Activated CD8-positive, alpha-beta memory T cell treated with anti-CD3 and anti-CD28 coated beads, Interleukin-2, amount 50 U/mL, for 24 hours (primary cell): ENCODE data around the gene FGF6.
"Not testable (repeated sequence)": the region's sequence is repeated elsewhere in the genome, so short reads cannot be mapped to it uniquely, and the experiment has no call there.

ENCODE experiments used
- DNase-seq: peaks from one replicate; pipeline ENCODE4 v3.0.0-alpha.2; 2020; ENCODE audit errors: extremely low read depth

FGF6 gene

DNA sequence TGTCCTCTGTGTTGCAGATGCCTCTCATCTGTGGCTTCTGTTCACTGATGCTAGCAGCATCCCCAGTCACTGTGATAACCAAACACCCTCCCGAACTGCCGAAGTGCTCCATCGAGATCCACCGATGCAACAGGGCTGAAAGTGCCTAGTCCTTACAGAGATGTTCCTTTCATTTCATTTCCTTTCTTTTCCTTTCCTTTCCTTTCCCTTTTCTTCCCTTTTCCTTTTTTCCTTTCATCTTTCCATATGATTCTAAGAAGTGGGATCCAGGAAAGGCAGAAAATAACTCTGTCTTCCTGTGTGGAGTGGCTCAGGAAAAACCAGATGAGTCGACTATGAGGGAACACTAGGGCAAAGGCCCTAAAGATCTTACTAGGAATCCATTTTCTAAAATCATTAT lies 26.7 kb downstream of the FGF6 start:
- DNase-seq = no peak

DNA sequence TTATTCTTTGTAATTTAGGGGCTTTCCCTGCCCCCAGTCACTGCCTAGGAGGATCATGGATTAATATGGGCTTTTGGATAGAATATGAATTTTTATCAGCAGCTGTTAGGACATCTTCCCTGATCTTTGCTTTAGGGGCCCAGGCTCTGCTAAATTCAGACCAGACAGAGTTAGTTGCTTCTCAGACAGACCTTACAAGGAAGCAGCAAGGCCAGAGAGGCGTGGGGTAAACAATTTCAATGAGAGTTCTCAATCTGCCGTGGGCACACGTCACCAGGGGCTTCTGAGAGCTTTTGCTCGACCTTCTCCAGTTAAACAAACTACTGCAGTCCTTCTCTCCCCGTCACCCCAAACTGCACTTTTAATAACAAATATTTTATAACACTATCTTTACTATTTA lies 27.7 kb downstream of the FGF6 start:
- DNase-seq = no peak

DNA sequence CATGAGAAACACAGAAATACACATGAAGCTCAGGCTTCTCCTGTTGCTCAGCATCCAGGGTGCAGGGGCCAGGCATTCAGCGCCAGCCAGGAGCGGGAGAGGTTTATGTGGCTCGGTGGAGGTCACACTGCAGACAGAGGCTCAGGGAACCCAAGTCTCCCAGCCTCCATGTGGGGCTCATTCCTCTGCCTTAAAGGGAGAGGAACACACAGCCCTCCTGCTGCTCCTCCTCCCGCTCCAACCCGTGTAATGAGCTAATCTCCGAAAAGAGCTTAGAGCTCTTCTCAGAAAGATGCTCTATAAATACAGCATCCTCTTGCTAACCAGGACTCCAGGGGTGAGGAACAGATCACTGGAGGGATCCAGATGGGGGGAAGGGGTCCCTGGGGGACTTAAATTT lies 28.2 kb downstream of the FGF6 start:
- no peak for DNase-seq

DNA sequence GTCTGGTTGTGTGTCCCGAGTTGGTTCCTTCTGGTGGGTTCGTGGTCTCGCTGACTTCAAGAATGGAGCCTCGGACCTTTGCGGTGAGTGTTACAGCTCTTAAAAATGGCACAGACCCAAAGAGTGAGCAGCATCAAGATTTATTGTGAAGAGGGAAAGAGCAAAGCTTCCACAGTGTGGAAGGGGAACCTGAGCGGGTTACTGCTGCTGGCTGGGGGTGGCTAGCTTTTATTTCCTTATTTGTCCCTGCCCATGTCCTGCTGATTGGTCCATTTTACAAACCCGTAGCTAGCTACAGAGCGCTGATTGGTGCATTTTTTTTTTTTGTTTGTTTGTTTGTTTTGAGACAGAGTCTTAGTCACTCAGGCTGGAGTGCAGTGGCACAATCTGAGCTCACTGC lies 29.3 kb downstream of the FGF6 start:
- DNase-seq = no peak

DNA sequence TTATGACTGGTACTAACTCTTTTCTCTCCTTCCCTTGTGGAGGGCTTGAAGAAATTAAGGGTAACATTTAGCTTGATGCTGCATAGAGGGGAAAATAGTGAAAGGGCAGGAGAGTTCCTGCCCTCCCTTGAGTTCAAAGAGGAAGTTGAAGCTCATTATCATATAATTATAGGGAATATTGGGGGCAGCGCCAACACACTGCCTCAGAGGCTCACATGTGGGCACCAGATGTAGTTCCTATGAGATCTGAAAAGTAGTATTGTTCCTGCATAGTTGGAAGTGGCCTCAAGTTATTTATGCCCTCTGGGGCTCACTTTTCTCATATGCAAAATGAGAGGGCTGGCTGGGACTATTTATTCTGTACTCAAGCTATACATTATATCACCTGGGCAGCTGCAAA lies 33.1 kb downstream of the FGF6 start:
- DNase-seq = no peak

DNA sequence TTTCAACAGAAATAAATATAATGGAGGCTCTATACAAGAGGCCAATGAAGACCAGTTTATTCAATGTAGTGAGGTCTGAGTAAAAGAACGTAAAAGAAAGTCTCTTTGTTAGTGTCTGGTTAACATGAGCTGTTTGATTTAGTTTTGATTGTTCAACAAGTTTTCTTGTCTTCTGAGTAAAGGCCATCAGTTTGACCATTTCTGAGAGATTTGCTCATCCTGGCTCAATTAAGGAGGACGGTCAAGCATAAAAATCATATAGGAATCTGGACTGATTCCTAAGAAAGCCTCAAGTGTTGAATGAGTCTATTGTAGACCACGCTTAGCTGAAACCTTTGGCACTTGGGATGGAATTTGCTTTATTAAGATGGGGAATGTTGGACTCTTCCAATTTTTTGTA lies 33.6 kb downstream of the FGF6 start:
- DNase-seq = no peak

DNA sequence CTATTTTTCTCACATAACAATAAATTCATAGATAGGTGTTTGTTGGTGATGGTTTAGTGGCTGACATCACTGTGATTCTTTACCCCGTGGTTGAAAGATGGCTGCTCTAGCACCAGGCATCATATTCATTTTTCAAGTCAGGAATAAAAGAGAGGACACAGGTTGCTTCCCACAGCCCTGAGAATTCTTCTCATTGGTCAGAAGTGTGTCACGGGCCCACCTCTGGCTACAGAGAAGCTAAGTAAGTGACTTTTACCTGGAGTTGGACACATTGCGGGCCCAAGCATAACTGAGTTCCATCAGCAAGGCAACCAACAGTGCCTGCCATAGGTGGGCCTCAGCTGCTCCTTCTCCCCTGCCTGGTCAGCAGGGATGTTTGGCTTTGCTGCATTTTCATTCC lies 38.5 kb downstream of the FGF6 start:
- DNase-seq = no peak

DNA sequence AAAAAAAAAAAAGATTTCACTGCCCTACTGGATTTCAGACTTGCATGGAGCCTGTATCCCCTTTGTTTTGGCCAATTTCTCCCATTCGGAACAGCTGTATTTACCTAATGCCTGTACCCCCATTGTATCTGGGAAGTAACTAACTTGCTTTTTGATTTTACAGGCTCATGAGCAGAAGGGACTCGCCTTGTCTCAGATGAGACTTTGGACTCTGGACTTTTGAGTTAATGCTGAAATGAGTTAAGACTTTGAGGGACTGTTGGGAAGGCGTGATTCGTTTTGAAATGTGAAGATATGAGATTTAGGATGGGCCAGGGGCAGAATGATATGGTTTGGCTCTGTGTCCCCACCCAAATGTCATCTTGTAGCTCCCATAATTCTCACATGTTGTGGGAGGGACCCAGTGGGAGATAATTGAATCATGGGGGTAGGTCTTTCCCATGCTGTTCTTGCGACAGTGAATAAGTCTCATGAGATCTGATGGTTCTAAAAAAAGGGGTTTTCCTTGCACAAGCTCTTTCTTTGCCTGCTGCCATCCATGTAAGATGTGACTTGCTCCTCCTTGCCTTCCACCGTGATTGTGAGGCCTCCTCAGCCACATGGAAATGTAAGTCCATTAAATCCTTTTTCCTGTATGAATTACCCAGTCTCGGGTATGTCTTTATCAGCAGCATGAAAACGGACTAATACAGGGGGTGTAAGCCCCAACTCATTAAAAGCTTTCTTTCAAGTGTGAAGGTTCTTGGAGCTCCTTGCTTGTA lies 40.6 kb downstream of the FGF6 start:
- DNase-seq = not testable (repeated sequence)

DNA sequence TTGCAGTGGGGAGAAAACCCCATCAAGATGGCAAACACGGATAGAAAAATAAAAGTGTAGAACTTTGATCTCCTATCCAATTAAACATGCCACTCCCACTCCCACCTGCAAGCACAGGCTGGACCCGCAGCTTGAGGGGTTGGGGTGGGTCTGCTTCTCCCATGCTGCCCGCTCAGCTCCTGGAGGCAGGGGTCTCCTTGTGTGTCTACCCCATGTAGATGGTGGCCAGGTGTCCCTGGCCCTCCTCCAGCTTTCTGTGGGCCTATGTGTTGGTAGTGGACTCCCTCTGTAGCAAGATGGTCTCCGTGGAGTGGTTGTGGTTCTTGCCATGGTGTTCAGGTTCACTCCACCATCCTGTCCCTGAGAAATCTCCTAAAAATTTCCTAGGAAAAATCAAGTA lies 42.6 kb downstream of the FGF6 start:
- DNase-seq = no peak

DNA sequence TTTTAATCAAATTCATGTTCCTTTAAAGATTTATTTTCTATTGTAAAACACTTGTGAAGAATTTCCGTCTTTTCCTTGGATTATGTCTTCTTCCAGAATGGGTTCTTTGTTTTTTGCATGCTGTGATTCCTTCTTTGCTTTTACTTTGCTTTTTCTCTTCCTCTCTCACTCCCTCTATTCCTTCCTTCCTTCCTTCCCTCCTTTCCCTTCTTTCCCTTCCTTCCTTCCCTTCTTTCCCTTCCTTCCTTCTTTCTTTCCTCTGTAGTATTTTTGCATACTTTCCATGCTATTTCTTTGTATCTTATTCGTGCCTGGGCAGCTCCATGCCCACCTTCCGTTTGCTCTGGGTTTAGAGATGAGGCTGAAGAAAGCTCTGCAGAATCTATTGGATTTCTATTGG lies 44.5 kb downstream of the FGF6 start:
- DNase-seq = no peak

DNA sequence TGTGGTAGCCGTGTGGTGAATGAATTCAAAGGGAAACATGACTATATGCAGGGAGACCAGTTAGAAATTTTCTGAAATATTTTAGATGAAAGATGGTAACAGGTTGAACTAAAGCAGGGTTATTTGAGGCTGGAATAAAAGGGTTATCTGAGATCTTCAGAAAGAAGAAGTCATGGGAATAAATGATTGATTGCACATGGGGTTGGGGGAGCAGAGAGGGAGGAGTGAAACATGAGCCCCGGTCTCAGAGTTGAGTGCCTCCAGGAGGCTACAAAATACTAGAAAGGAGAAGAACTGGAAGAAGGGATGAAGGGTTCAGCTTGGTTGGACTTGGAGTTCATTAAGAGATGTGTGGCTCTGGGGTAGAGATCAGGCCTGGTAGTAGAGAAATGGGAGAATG lies 49.8 kb downstream of the FGF6 start:
- DNase-seq = no peak

DNA sequence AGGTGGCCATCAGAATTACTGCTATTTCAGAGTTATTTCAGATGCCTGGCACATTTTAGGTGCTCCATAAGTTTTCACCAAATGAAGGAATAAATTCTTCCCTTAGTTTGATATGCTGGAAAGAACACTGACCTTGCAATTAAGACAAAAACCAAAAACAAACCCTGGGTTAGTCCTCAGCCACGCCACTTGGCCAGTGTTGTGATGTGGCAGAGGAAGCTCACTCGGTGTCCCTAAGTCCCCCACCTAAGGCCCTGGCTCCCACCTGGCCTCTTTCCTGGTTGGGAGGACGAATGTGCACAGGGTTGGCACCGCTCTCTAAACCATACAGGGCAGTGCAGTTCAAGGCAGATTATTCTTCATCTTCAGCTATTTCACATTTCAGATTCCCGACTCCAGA lies 52.4 kb downstream of the FGF6 start:
- no peak for DNase-seq

DNA sequence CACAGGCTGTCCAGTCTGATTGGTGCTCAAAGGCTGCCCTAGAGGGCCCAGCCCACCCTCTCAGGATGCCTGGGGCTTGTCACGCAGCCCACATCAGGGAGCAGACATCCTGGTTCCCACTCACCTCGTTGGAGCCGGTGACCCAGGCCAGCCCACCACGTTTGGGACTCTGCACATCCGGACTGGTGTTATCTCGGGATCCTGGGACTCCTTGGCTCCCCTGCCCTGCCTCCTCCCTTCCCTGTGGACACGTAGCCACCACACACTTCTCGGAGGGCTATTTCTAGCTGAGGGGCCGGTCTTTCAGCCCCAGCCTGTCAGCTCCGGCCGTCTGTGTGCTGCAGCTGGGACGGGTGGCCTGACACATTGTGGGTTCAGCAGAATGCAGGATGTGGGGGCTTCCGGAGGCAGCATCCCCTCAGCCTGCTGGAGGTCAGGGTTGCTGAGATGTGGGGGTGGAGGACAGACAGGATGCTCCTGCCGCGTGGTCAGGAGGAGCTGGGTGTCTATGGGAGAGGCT lies 53.3 kb downstream of the FGF6 start:
- DNase-seq = no peak

DNA sequence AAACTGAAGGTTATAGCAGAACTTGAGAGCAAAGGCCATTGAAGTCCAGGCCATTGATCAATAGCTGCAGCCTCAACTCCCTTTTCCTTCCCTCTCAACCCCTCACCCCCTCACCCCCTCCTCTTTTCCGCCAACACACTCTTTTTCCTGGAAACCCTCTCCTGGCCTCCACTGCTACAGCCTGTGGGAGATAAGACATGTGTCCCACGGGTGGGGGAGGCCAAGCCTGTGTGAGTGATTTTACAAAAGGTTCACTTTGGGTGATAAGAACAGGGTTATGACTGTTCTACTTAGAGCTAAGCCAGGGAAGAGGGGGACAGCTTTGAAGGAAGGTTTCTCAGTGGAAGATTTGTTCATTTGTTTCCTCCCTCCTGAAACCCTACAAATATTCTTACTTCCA lies 57.0 kb downstream of the FGF6 start:
- no peak for DNase-seq

DNA sequence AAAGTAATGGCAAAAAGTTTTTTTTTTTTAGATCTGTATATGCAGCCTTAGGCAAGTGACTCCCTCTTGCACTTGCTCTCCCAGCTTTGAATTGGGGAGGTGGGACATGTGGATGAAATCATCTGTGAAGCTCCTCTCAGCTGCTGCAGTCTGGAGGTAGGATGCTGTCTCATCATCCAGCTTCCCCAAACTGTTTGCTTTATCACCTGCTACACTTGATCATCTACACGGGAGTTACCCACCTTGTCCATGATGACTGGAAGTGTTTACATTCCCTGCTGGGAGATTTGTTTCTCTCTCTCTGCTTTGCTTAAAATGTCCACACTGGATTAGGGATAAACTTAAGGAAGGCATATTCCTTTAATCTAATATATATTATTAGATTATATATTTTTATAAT lies 57.6 kb downstream of the FGF6 start:
- DNase-seq = no peak

DNA sequence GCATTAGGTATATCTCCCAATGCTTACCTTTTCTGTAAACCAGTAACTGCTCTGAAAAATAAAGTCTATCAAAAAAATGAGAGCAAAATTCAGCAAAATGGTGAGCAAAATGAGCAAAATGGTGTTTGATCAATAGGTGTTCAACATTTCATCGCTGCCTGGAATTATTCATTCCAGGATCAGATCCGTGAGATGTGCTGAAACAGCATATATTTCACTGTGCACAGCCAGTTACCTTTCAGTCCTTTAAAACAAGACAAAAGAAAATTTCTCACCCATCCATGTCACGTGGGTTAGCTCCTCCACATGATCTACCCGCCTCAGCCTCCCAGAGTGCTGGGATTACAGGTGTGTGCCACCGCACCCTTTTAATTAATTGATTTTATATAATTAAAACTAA lies 58.0 kb downstream of the FGF6 start:
- no peak for DNase-seq

DNA sequence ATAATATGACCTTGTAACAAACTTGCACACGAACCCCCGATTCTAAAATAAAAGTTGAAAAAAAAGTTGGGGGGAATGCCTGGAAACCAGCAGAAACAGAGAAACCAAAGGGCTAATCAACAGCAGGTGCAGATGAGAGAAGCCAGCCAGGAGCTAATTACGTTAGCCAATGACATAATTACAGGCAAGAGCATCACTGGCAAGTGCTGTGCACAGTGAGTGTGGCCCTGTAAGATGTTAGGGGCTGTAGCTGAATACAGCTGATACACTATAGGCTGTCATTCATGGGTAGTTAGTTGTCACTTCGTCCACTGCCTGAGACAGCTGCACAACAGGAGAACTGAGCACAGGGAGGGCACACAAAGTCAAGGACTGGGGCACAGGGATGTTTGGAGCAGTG lies 58.8 kb downstream of the FGF6 start:
- no peak for DNase-seq
